Head of caudate nucleus (tissue), 42 donors: ENCODE results near the gene CITED4.

ENCODE experiments used
- DNase-seq, 42 donors: peaks; one replicate each; pipeline versions ENCODE4 v3.0.0 to v3.0.0-alpha.2; 2020 to 2021; ENCODE audit warnings: mixed read lengths in 7 of 42
- intact Hi-C: fragments of 100-400 bp; cut with DNase I; formaldehyde crosslinking; loops from one replicate; pipeline ENCODE4 v1.15.0; 2022

CITED4 gene

DNA sequence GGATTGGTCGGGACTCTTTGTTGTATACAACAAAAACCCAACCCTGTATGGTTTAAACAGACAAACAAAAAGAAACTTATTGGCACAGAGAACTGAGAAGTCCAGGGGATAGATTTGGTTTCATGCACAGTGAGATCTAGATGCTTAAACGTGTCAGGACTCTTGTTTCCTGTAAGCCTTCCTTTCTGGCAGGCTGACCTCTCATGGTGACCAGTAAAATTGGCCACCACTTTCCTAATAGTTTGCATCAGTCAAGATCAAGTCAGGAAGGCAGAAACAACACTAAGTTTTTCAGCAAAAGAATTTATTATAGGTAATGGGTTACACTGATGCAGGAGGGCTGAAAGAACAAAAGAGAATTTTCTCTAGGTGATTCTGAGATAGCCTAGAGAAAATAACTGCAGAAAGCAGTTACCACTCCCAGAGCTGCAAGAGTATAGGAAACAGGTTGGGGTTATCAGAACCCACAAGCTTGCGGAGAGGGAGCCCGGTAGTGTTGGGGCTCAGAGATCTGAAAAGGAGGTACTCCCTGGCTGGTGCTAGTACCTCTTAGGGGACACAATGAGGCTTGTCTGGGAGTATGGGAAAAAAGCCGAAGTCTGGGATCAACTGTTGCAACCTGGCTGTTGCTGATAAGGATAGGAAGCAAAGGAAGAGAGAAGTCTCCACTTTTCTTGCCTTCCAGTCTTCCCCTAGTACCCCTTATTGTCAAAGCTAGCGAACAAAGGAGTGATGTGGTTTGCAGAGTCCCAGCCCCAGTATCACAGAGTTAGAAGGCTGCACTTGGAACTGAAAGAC is 21.4 kb downstream of the CITED4 start:
- intact Hi-C loops: no loop called here
- DNase-seq: no peak

DNA sequence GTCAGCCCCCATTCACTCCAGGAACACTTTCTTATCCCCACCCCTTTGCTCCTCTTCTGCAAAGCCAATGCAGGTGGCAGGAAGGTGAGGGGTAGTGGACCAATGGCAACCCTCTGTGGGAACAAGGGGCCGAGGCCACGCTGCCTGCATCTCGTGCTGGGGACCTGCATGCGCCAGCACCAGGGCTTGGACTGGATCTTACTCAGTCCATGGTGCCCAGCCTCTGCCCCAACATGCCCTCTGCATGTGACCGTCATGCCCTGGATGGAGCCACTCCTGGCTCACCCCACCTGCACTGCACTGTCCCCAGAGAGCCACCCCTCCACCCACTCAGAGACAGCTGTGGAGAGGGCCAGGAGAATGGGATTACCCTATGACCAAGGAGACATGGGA is 22.2 kb downstream of the CITED4 start:
- intact Hi-C loops: no loop called here
- DNase-seq: no peak

DNA sequence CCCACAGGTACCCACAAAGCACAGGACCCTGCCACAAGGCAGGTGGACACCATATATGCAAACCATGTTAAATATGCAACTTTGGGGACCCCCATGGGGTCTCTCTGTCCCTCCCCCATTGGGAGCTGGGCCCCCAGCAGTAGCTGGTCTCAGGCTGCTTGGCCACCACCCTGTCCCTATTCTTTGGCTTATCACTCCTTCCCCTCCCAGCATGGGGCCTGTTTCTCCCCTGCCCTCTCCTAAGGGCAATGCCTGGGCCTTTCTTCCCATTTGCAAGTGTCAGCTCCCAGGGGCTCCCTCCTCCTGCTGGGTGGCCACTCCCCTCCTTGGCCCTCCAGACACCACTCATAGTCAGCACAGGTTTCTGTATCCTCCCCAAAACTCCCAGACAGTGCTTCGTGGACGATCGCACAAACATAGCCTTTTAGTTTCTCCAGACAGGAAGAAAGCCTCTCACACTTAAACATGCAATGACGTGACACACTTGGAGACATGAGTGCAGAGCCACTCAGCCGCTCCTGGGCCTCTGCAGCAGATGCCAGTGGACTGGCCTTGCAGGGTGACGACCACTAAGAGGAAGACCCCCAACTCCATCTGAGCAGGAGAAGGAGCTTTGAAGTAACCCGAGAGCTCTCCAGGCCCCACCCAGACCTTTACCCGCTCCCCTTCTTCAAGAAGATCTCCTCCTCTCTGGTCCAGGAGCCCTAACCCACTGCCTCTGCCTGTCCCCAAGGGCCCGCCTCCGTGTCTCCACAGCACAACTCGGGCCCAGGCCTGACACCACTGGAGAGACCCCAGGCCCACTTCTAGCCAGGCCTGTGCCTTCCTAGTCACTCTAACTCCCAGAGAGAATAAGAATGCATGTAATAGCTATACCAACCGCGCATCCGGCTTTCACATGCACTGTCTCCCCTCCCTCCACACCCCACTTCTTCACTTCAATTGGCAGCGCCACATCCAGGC is 22.9 kb downstream of the CITED4 start:
- intact Hi-C loops: no loop called here
- DNase-seq: no peak

DNA sequence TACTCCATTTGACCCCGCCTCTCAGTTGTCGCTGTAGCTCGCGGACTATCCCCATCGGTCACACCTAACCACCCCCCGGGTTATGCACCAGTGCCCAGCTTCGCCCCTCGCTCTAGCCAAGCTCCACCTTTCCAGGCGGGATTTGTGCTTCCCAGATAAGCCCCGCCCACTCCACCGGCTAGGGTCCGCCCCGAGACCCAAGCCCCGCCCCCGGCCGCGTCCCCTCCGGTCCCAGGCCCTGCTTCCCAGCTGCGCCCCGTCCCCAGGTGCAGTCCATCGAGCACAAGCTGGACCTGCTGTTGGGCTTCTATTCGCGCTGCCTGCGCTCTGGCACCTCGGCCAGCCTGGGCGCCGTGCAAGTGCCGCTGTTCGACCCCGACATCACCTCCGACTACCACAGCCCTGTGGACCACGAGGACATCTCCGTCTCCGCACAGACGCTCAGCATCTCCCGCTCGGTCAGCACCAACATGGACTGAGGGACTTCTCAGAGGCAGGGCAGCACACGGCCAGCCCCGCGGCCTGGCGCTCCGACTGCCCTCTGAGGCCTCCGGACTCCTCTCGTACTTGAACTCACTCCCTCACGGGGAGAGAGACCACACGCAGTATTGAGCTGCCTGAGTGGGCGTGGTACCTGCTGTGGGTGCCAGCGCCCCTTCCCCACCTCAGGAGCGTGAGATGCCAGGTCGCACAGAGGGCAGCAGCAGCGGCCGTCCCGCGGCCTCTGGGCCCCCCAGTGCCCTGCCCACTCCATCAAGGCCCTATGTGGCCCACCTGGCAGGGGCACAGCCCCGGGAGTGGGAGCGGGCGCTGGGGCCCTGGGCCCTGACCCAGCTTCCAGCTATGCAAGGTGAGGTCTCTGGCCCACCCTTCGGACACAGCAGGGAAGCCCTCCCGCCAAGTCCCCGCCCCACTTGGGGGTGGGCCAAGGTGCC is 23.9 kb downstream of the CITED4 start:
- no peak for DNase-seq
- intact Hi-C loops: no loop called here

DNA sequence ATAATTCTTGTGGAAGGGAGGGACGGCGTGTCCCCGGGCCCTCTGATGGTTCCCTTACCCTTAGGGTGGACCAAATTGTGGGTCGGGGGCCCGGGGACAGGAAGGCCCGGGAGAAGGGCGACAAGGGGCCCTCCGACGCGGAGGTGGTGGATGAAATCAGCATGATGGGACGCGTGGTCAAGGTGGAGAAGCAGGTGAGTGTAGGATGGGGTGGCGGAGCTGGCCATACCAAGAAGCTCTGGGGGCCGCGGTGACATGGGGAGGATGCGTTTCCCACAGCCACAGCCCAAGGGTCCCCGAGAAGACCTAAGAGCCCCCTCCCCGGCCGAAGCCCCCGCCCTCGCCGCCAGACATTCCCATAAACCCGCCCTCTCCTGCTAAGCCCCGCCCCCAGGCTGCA is 24.6 kb downstream of the CITED4 start:
- intact Hi-C loops: no loop called here

DNA sequence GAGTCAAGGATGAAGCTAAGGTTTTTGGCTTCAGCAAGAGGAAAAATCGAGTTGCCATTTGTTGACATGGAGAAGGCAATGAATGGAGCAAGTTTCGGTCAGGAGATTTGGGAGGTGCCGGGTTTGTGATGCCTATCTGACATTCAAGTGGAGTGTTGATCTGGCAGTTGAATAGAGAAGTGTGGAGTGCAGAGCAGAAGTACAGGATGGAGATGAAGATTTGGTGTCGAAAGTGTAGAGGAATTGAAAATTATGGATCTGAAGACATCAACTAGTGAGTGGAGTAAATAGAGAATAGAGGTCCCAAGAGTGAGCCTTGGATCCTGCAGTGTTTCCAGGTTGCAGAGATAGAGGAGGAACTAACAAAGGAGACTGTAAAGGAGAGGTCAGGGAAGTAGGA is 25.9 kb downstream of the CITED4 start:
- no peak for DNase-seq
- intact Hi-C loops: no loop called here

More for the DNA sequence above, 24.6 kb downstream of the CITED4 start:
- DNase-seq: no peak

DNA sequence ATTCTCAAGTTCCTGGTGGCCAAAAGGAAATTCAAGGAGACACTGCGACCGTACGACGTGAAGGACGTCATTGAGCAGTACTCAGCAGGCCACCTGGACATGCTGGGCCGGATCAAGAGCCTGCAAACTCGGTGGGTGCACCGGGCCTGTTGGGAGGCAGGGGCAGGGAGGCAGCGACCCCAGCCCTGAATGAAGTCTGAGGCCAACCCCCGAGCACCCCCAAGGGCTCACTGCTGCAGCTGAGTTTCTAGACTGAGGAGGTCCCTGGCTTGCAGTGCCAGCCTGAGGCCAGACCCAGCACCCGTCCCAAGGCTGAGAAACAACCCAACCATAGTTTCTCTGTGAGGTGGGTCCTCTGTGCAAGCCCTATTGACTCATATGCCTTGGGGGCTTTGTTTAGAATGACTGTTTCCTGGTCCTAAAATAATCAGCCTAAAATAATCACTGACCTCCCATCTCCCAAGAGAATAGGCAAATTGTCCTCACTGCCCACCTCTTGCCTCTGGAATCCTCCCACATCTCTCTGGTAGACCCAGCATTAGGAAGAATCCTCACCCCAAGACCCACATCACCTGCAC is 27.1 kb downstream of the CITED4 start:
- DNase-seq: no peak
- intact Hi-C loops: no loop called here

DNA sequence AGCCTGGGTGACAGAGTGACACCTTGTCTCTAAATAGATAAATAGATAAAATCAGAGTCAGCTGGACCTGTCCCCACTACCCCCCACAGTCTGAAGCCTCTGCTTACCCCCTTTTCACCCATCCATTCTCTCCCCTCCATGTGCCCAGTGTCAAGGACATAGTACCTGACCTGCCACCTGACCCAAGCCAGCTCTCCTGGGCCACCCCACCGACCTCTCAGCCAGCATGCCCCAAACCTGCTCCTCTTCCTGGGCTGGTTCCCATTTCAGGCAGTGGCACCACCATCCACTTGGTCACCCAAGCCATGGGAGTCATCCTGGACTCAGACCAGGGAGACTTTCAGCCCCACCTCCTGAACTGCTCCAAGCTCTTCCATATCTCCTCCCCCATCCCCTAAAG is 28.2 kb downstream of the CITED4 start:
- DNase-seq: no peak
- intact Hi-C loops: no loop called here

DNA sequence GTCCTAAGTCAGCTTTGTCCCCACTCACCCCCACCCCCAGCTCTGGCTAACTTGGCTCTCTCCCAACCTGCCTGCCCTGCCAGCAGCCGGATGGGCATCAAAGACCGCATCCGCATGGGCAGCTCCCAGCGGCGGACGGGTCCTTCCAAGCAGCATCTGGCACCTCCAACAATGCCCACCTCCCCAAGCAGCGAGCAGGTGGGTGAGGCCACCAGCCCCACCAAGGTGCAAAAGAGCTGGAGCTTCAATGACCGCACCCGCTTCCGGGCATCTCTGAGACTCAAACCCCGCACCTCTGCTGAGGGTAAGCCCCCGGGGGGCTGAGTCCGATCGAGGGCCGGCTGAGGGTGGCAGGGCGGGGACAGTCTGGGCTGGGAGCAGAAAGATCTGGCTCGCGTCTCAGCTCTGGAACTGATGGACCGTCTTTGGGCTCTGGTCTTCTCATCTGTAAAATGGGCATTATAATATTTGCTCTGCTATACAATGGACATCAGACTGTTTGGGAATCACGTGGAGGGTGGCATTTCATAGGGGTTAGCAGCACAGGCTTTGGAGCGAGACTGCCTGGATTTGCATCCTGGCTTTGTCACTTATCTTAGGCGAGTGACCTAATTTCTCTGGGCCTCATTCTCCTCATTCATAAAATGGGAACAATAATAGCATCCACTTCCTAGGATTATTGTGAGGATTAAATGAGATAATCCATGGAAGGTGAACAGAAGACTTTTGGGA is 31.0 kb downstream of the CITED4 start:
- intact Hi-C loops: no loop called here
- DNase-seq: no peak

DNA sequence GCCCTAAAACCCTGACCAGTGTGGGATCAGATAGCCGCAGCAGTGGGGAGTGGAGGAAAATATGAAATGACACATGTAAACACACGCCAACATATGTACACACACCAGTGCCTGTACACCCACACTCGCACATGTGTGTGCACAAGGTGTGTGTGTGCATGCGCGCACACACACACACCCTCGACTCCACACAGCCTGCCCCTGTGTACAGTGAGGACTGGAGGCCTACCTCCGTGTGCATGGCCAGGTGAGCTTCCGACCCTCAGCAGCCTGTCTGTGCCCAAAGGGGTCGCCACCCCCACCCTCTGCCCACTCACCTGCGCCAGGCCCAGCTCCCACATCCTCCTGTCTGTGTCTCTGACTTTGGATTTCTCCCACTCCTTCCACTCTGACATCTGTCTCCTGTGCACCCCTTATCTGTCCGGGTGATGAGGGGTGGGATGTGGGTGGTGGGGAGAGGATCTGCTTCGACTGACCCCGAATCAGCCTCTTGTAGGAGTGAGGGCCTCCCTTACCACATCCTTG is 31.7 kb downstream of the CITED4 start:
- DNase-seq: no peak
- intact Hi-C loops: no loop called here

DNA sequence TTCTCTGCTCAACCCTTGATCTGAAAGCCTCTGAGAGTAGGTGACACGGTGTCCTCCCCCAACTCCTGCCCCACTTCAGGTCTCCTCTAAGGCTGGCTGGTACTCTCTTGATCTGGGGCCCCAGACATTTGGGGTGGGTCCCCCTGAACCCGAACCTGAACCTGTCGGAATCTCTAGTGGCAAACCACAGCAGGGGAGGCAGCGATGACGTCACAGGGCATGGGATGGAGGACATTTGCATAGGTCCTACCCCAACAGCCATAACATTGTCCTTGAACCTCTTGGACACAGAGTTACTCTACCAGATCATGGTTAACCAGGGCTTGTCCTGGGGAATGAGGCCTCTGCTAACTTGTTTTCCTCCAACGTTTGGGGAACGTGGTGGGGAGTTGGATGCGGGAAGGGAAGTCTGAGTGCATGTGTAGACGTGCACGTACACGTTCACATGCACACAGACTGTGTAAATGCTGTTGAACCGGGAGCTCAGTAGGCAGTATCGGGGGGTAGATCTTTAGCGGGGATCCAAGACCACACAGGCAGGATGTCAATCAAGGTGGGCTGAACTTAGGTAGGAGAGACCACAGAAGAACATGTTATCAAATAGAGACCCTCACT is 32.4 kb downstream of the CITED4 start:
- intact Hi-C loops: no loop called here
- no peak for DNase-seq

DNA sequence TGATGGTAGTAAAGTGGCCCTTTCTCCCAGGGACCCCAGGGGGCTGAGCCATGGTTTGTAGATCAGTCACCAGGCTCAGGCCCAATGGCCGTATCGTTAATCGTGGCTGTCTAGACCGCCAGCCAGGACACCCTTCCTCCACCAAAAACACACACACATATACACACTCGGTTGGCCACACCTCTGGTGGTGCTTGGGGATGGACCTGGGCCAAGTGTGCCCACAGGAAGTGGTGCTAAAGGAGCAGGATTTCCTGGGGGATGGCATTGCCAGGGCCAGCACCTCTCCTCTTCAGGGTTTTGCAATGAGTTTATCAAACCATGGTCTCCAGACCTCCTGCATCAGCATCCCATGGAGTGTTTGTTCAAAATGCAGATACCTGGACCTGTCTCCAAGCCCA is 36.2 kb downstream of the CITED4 start:
- intact Hi-C loops: no loop called here
- DNase-seq: no peak

DNA sequence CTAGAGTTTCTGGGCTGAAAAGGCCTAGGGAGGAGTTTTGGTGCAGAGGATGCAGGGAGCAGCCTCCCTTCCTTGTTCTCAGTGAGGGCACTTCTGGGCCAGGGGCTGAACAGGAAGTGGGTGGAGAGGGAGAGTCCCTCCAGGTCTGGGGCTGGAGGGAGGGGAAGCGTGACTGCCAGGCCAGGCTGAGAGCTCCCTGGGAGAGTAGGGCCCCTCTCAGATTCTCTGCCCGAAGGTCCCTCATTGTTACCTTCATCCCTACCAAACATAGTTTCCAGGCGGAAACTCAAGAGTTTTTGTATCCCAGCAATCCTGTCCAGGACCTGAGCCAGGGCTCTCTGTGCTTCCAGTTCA is 36.8 kb downstream of the CITED4 start:
- no peak for DNase-seq
- intact Hi-C loops: no loop called here

DNA sequence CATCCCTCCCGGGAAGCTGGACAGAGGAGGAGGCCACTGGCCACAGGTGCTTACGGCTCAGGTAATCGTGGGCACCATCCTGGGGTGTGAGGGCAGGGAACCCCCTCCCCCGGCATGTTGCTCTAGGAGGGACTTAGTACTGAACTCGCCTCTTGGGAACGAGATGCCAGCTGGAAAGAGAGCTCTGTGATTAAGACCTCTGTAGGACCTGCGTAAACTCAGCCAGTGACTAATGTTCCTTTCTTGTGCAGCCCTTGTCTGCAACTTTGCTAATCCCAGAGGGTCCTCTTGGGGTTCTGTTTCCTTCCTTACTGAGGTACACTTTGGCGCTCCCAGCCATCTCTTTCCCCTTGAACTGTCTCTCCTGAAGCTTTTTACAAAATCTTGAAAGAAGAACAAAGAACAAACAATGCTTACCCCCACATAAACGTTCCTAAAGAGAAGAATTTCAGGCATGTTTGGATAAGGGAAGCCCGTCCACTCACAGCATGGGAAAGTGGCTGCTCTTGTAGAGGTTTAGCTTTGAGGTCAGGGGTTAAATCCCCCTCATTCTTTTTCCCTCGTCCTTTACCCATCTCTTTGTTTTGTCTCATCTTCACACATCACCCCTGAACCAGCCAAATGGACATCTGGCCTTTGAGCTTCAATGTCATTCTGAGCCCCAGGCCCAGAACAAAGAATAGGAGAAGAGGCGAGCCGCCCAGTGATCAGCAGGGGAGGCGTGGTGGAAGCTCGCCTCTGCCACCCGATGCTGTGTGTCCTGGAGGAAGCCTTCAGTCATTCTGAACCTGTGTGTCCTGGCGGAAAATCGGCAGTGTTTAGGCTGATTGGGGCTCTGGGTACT is 37.4 kb downstream of the CITED4 start:
- intact Hi-C loops: no loop called here
- no peak for DNase-seq

DNA sequence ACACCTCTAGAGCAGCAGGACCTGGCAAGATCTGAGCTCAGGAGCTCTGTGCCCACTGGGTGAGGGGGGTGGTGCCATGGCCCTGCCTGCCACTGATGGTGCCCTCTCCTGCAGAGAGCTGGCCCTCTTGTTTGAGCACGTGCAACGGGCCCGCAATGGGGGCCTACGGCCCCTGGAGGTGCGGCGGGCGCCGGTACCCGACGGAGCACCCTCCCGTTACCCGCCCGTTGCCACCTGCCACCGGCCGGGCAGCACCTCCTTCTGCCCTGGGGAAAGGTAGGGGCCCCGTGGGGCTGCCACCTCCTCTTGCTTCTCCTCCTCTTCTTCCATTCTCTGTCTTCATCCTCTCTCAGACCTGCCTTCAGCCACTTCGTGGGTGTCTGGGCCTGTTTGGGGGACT is 38.2 kb downstream of the CITED4 start:
- no peak for DNase-seq
- intact Hi-C loops: no loop called here

DNA sequence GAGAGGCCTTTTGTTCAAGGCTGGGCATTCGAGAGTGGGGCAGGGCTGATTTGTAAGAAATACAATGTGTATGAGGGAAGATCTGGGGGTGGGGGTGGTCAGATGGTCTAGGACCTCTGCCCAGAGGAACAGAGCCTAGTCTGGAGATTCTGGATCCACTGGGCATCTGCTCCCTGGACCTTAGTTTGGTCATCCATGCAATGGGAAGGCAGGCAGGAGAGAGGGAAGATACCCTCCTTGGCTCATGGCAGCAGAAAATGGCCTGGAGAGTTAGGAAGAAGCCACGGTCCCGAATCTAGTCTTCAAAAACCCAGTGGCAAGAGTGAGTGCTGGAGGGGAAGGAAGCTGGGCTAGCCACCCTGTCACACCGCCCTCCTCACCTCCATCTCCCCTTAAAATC is 38.8 kb downstream of the CITED4 start:
- intact Hi-C loops: no loop called here
- DNase-seq: no peak

DNA sequence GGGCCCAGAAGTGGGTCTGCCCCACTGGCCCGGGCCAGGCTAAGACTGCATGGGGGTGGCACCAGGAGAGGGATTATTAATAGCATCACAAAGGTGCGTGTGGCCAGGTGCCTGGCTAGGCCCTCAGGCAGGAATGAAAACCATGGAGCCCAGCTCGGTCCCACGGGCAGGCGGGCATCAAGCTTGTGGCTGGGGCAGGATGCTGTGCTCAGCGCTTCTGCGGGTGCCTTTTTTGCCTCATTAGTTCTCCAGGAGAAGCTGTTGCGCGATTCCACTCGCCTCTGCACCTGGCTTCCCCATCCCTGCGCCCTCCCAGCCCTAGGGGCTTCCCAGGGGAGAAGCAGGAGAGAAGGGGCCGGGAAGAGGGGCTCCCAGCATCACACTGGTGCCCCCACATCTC is 39.3 kb downstream of the CITED4 start:
- DNase-seq: no peak
- intact Hi-C loops: no loop called here
